Cardiac fibroblast (primary cell): ENCODE data around the gene MATCAP1.
A peak's percentile ranks its signal among the peaks of the same experiment; 100 is the strongest.

Source experiments
- DNase-seq, 2 donors: peaks; one replicate each; pipeline versions ENCODE4 v3.0.0 to v3.0.0-alpha.2; 2010; ENCODE audit warnings: low read depth in 2 of 2
- H3K4me3 ChIP-seq, 2 donors: replicated peaks in 1 of 2; 1 replicate in 1 of 2; 2 replicates in 1 of 2; pipeline ENCODE4 v1.5.1; 2011; ENCODE audit warnings: low read depth in 2 of 2, low read length in 2 of 2, mild to moderate bottlenecking in 2 of 2, moderate library complexity in 1 of 2
- TF ChIP-seq, protein P1 (sequence below): IDR thresholded peaks from one replicate; pipeline ENCODE4 v1.5.1; 2011; ENCODE audit warnings: low read depth, mild to moderate bottlenecking, low read length, inconsistent platforms

Gene MATCAP1

DNA sequence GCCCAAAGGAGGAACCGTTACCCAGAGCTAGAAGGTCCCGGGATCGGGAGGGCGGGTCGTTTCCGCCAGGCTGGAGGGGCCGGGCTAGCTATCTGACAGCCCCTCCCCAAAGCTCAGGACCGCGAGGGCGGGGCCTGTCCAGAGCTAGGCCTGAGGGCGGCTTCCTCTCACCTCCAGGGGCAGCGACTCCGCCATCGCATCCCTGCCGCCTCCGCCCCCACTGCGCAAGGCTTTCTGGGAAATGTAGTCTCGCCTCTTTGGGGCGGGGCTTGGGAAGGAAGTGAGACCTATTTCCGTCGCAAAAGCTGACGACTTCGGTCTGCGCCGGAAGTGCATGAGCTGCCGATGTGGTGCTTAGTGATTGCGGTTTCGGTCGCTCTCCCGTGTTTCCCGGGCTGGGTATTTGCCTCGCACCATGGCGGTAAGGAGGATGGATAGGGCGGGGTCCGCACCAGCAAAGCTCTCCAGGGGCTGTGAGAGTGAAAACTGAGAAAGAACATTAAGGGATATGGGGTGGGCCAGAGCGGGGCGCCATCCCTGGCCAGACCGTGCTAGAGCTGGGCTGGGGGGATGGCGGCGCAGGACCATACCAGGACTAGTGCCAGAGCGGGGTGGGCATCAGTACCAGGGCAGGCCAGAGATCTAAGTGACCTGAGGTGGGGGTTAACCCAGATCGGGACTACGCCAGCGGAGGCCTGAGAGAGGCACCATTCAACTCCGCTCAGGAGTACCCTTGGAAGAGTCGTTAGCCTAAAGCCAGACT is 43.2 kb upstream of the MATCAP1 start, which contains the start of gene TMEM208:
TSS of gene TMEM208 (plus strand) at position 327 of the 763 bp plus-strand sequence. CDS start at position 416, 89 bp downstream.
- H3K4me3 ChIP-seq = peak within 1 kb of the TSS; percentile 97 to 99
- DNase-seq = peak; percentile 98 to 99
- TF ChIP-seq, protein P1, sequence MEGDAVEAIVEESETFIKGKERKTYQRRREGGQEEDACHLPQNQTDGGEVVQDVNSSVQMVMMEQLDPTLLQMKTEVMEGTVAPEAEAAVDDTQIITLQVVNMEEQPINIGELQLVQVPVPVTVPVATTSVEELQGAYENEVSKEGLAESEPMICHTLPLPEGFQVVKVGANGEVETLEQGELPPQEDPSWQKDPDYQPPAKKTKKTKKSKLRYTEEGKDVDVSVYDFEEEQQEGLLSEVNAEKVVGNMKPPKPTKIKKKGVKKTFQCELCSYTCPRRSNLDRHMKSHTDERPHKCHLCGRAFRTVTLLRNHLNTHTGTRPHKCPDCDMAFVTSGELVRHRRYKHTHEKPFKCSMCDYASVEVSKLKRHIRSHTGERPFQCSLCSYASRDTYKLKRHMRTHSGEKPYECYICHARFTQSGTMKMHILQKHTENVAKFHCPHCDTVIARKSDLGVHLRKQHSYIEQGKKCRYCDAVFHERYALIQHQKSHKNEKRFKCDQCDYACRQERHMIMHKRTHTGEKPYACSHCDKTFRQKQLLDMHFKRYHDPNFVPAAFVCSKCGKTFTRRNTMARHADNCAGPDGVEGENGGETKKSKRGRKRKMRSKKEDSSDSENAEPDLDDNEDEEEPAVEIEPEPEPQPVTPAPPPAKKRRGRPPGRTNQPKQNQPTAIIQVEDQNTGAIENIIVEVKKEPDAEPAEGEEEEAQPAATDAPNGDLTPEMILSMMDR = no peak

DNA sequence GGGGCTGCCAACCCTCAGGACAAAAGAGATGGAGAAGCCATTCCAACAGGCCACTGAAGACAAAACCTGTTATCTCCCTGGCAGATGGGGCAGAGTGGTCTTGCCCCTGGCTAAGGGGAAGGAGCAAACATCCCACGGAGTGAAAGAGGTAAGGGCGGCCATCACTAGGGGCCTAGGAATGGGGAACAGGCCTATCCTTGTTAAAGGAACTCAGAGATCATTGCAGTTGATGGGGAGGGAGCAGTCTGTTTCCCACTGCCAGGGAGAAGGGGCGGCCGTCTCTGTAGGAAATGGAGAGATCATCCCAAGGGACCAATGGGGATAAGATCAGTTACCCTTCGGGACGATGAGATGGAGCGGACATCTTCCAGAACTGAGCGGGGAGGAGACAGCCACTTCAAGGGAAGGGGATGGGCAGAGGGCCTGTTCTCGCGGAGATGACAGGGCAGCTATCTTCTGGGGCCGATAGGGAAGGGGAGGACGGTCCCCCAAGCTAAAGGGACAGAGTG is 42.6 kb upstream of the MATCAP1 start:
- DNase-seq = no peak
- H3K4me3 ChIP-seq = peak overlapping the region; percentile 97 to 99
- TF ChIP-seq, protein P1 = no peak

DNA sequence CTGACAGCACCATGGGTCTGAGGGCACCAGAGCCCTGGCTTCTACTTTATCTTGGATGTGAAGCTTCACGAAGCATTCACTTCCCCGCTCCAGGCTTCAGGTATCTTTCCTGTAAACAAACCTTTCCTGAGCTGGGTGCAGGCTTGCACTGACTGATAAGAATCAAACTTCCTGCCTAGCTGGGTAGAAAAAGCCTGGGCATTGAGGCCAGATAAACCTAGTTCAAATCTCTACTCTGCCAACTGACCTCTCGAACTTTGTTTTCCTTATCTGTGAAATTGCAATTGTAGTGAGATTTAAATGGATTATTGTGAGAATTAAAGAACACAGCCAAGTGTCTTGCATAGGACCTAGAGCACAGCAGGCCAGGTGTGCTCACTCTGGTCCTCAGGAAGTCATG is 40.2 kb upstream of the MATCAP1 start:
- TF ChIP-seq, protein P1 = no peak
- no peak for DNase-seq
- no peak overlapping the region for H3K4me3 ChIP-seq

DNA sequence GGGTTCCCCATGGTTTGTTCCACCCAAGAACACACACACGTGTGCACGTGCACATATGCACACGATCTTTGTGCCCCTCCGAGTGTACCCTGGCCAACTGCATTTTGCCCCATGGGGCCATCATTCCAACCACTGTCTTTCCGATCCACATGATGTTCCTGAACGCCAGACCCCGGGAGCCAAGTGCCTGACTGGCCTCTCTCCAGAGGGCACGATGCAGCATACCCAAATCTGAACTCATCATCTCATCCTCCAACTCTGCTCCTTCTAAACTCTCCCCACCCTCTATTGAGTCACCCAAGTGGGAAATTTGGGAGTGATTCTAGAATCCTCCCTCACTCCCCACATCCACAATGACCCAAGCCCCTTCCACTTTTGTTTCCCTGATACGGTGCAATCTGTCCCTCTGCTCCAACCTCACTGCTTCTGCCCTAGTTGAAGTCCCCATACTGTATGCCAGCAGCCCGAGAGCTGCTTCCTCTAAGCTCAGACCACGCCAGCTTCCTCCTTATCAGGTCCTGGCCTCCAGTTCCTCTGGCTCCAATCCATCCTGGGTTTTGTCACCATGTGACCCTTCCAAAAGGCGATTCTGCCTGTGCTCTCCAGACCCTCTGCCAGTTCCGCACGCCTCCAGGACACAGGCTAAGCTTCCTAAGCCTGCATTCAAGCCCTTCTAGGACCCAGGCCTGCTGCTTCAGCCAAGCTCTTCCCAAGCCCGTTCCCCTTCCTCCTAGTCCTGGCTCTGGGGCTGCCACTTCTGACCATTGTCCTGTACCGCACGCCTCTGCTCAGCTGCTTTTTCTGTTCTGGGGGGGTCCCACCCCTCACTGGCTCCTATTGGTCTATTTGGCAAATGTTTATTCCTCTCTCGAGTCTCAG is 33.1 kb upstream of the MATCAP1 start:
- H3K4me3 ChIP-seq = no peak overlapping the region
- TF ChIP-seq, protein P1 = no peak
- DNase-seq = peak in 1 of 2 donors; percentile 41

DNA sequence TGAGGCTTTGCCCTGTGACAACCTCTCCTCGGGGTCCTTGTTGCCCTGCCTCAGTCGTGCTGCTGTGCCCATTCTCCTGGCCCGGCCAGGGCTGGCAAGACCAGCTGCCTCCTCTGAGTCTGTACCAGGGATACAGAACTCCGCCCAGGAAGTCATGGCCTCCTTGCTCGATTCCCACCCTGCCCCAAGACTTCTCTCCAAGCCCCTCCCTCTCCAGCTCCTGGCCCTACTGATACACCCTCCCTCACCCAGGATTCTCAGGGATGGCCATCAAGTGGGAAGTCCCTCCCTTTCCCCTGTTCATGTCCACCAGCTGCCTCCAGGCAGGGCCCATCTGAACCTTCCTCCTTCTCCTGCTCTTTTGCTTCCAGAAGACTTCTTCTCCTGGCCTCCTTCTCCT is 31.9 kb upstream of the MATCAP1 start:
- no peak overlapping the region for H3K4me3 ChIP-seq
- no peak for DNase-seq
- TF ChIP-seq, protein P1 = no peak

DNA sequence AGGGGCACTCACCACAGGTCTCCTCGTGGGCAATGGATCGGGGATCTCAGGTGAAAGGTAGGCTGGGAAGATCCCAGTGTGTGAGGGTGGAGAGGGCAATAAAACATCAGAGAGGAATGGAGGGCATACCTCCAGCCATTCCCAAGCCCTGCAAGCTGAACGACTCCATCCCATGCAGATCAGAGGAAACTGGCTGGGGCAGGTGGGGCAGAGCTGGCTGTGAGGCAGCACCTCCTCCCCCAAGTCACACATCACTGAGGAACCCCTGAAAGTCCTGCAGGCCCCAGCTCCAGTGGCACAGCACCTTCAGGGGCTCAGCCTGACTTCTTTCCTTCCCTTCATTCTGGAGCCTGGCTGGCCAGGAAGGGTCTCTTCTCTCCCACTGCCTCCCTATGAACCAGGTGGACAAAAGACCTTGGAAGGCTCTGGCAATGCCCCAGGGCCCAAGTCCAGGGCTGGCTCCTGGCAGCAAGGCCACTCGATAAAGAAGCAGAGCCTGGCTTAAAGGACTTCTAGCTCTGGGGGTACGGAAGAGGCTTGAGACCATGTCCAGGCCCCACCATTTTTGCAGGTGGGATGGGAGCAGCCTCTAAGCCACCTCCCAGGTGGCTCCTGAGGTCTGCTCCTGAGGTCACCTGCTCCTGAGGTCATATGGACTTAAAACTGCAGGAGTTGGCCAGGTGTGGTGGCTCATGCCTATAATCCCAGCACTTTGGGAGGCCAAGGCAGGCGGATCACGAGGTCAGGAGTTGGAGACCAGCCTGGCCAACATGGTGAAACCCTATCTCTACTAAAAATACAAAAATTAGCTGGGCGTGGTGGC is 29.6 kb upstream of the MATCAP1 start:
- TF ChIP-seq, protein P1 = no peak
- DNase-seq = no peak
- no peak overlapping the region for H3K4me3 ChIP-seq
